HG03060 (cell line): ENCODE results near the gene CFAP68.
"Not testable (repeated sequence)": the region's sequence is repeated elsewhere in the genome, so short reads cannot be mapped to it uniquely, and the experiment has no call there.

Source experiments
- ATAC-seq: cut with Tn5 transposase; IDR thresholded peaks from one replicate; pipeline ENCODE4 v1.9.1; 2021; ENCODE audit warnings: low read depth, moderate number of reproducible peaks; ENCODE audit not compliant: unreplicated experiment

The CFAP68 gene

GRCh38 chr11:111916768-111917167 is 37.4 kb downstream of the CFAP68 start:
- no peak for ATAC-seq

- no peak for ATAC-seq
These were observed 38.0 kb downstream of the CFAP68 start for GRCh38 chr11:111917312-111917711.

GRCh38 chr11:111917788-111918187 is 38.4 kb downstream of the CFAP68 start:
- no peak for ATAC-seq

- no peak for ATAC-seq
These were observed 39.3 kb downstream of the CFAP68 start, which contains the start of gene C11orf52 for GRCh38 chr11:111918390-111919256. Gene C11orf52, plus strand, starts transcription at chr11:111918913. Its CDS starts 60 bp downstream, at chr11:111918973.

- ATAC-seq: no peak
These were observed 41.6 kb downstream of the CFAP68 start for GRCh38 chr11:111920908-111921307.

- ATAC-seq: no peak
These were observed 42.3 kb downstream of the CFAP68 start for GRCh38 chr11:111921541-111922230.

- no peak for ATAC-seq
These were observed 43.5 kb downstream of the CFAP68 start for GRCh38 chr11:111922803-111923202.

- ATAC-seq: no peak
These were observed 44.0 kb downstream of the CFAP68 start for GRCh38 chr11:111923351-111923788.

GRCh38 chr11:111923951-111924350 is 44.6 kb downstream of the CFAP68 start:
- no peak for ATAC-seq

GRCh38 chr11:111925953-111926352 is 46.6 kb downstream of the CFAP68 start:
- no peak for ATAC-seq

GRCh38 chr11:111926505-111927391 is 47.4 kb downstream of the CFAP68 start:
- ATAC-seq: peak; percentile 77

- no peak for ATAC-seq
These were observed 51.1 kb downstream of the CFAP68 start for GRCh38 chr11:111930472-111930871.

- no peak for ATAC-seq
These were observed 53.2 kb downstream of the CFAP68 start for GRCh38 chr11:111932611-111932950.

- ATAC-seq: not testable (repeated sequence)
These were observed 53.8 kb downstream of the CFAP68 start for GRCh38 chr11:111933176-111933575.

GRCh38 chr11:111933872-111934271 is 54.5 kb downstream of the CFAP68 start:
- no peak for ATAC-seq

GRCh38 chr11:111934306-111934705 is 55.0 kb downstream of the CFAP68 start:
- no peak for ATAC-seq
